Smooth muscle cell (in vitro differentiated cells): ENCODE measurements around the gene GNA12. TPM values are rescaled to one million over a fixed set of nuclear protein-coding genes. Genes with fewer than 3 reads are reported as not detected.

Experiments
- DNase-seq: peaks from one replicate; lab custom pipeline; 2025; ENCODE audit not compliant: unreplicated experiment; lab: John Stamatoyannopoulos, UW
- H2AFZ ChIP-seq: fragments of 200-600 bp; sonication (generic); 2 replicates; pipeline ENCODE4 v1.6.0; 2016; ENCODE audit warnings: antibody characterized with exemption, low read depth, mild to moderate bottlenecking
- H3F3A ChIP-seq: fragments of 200-600 bp; sonication (generic); 2 replicates; pipeline ENCODE4 v1.6.0; 2017; ENCODE audit warnings: antibody characterized with exemption, low read depth
- H3K27ac ChIP-seq: fragments of 200-600 bp; sonication (generic); 2 replicates; pipeline ENCODE4 v1.5.1; 2016; ENCODE audit warnings: low read depth, mild to moderate bottlenecking
- H3K27me3 ChIP-seq: fragments of 200-600 bp; sonication (generic); 2 replicates; pipeline ENCODE4 v1.6.1; 2016; ENCODE audit warnings: low read depth, mild to moderate bottlenecking
- H3K36me3 ChIP-seq: fragments of 200-600 bp; sonication (generic); 2 replicates; pipeline ENCODE4 v1.5.1; 2016; ENCODE audit warnings: low read depth
- H3K4me1 ChIP-seq: fragments of 200-600 bp; sonication (generic); 2 replicates; pipeline ENCODE4 v1.5.1; 2016; ENCODE audit warnings: low read depth
- H3K4me2 ChIP-seq: fragments of 200-600 bp; sonication (generic); 2 replicates; pipeline ENCODE4 v1.6.0; 2016; ENCODE audit warnings: mild to moderate bottlenecking
- H3K4me3 ChIP-seq: fragments of 200-600 bp; sonication (generic); 2 replicates; pipeline ENCODE4 v1.5.1; 2016; ENCODE audit warnings: mild to moderate bottlenecking
- H3K79me2 ChIP-seq: fragments of 200-600 bp; sonication (generic); 2 replicates; pipeline ENCODE4 v1.6.0; 2016; ENCODE audit warnings: low read depth, mild to moderate bottlenecking
- H3K9ac ChIP-seq: fragments of 200-600 bp; sonication (generic); 2 replicates; pipeline ENCODE4 v1.6.0; 2016; ENCODE audit warnings: low read depth
- H3K9me3 ChIP-seq: fragments of 200-600 bp; sonication (generic); replicated peaks from 2 replicates; pipeline ENCODE4 v1.5.1; 2016; ENCODE audit warnings: low read depth
- H4K20me1 ChIP-seq: fragments of 200-600 bp; sonication (generic); 2 replicates; pipeline ENCODE4 v1.6.0; 2016; ENCODE audit warnings: low read depth
- CTCF ChIP-seq: fragments of 200-600 bp; sonication (generic); IDR thresholded peaks from 2 replicates; pipeline ENCODE4 v1.5.1; 2017; ENCODE audit warnings: borderline replicate concordance, mild to moderate bottlenecking, antibody characterized with exemption; ENCODE audit not compliant: insufficient read depth, poor library complexity, severe bottlenecking
- WGBS: methylation state at CpG from one replicate; pipeline ENCODE4 v1.1.7; 2016; ENCODE audit warnings: low lambda C conversion rate; 5-methylcytosine and 5-hydroxymethylcytosine counted together
- polyA plus RNA-seq: library from polyadenylated mRNA; unstranded; fragments of >200 nt; fragmentation: Nextera tagmentation; extraction: Ambion mirVana; gene quantifications from 2 replicates; pipeline ENCODE4 v1.2.1, GENCODE V29; 2016
- total RNA-seq: library from RNA; depleted of rRNA; stranded (reverse); fragments of >200 nt; gene quantifications from 2 replicates; pipeline ENCODE4 v1.2.3, GENCODE V29; 2014

Gene GNA12
- total and polyA plus RNA-seq, 2 experiments from 2014 or later, result 20.3 to 34.7 TPM

GRCh38 chr7:2757904-2758672, 86.0 kb downstream of the GNA12 start:
- 11% methylated on average over 12 of the region's 12 CpGs for WGBS
- peaks cover 3% of the 10 kb centered on the region for H4K20me1 ChIP-seq
- H3F3A ChIP-seq, result peaks cover 24% of the 10 kb centered on the region
- no peaks in the 10 kb centered on the region for H3K27me3 ChIP-seq
- no peaks in the 10 kb centered on the region for H3K9me3 ChIP-seq
- H3K79me2 ChIP-seq, result peaks cover 24% of the 10 kb centered on the region
- peak overlapping the region; percentile 25 for H3K4me3 ChIP-seq
- peak overlapping the region; percentile 69 for H3K4me2 ChIP-seq
- TF ChIP-seq CTCF, result no peak
- peaks cover 14% of the 10 kb centered on the region for H3K4me1 ChIP-seq
- H2AFZ ChIP-seq, result no peak overlapping the region
- H3K27ac ChIP-seq, result peak overlapping the region; percentile 99
- H3K9ac ChIP-seq, result peak overlapping the region; percentile 94
- no peaks in the 10 kb centered on the region for H3K36me3 ChIP-seq
- DNase-seq, result no peak

GRCh38 chr7:2757361-2757903, 86.7 kb downstream of the GNA12 start:
- Histone ChIP-seq H3K4me1 (peaks cover 14% of the 10 kb centered on the region), H4K20me1 (peaks cover 7% of the 10 kb centered on the region), H3K4me2 (peak overlapping the region; percentile 63), H3K79me2 (peaks cover 31% of the 10 kb centered on the region), H3F3A (peaks cover 24% of the 10 kb centered on the region), H2AFZ (no peak overlapping the region), H3K27me3 (no peaks in the 10 kb centered on the region), H3K9ac (peak overlapping the region; percentile 94), H3K9me3 (no peaks in the 10 kb centered on the region), H3K27ac (peak overlapping the region; percentile 99), H3K4me3 (no peak overlapping the region), H3K36me3 (no peaks in the 10 kb centered on the region)
- no peak for DNase-seq
- 43% methylated on average over 11 of the region's 11 CpGs for WGBS
- no peak for TF ChIP-seq CTCF

GRCh38 chr7:2755531-2755930, 88.6 kb downstream of the GNA12 start:
- Histone ChIP-seq H3K4me3 (no peak overlapping the region), H3F3A (peaks cover 24% of the 10 kb centered on the region), H4K20me1 (peaks cover 18% of the 10 kb centered on the region), H3K27me3 (no peaks in the 10 kb centered on the region), H2AFZ (no peak overlapping the region), H3K4me1 (no peaks in the 10 kb centered on the region), H3K36me3 (no peaks in the 10 kb centered on the region), H3K79me2 (peaks cover 50% of the 10 kb centered on the region), H3K9ac (no peak overlapping the region), H3K27ac (peak overlapping the region; percentile 99), H3K4me2 (no peak overlapping the region), H3K9me3 (no peaks in the 10 kb centered on the region)
- DNase-seq, result no peak
- TF ChIP-seq CTCF, result no peak
